ENCODE data around the gene OGA.

OGA gene

GRCh38 chr10:101775273-101776160 is 42.7 kb downstream of the OGA start, which contains the start of gene FGF8:
FGF8 (minus strand) TSS chr10:101776114; CDS start chr10:101775900, 214 bp downstream.
- no peak for DNase-seq (ENCODE audit: low spot score)

GRCh38 chr10:101774589-101775272 is 43.5 kb downstream of the OGA start:
- DNase-seq (ENCODE audit: low spot score) = no peak

- DNase-seq (ENCODE audit: low spot score) = no peak
These were observed 44.2 kb downstream of the OGA start for GRCh38 chr10:101773923-101774588.

- no peak for DNase-seq (ENCODE audit: low spot score)
These were observed 45.1 kb downstream of the OGA start for GRCh38 chr10:101772895-101773761.

GRCh38 chr10:101772017-101772894 is 46.0 kb downstream of the OGA start:
- no peak for DNase-seq (ENCODE audit: low spot score)

- no peak for DNase-seq (ENCODE audit: low spot score)
These were observed 46.9 kb downstream of the OGA start for GRCh38 chr10:101771380-101771779.

GRCh38 chr10:101770331-101771215 is 47.7 kb downstream of the OGA start:
- DNase-seq (ENCODE audit: low spot score) = no peak

GRCh38 chr10:101769541-101770180 is 48.6 kb downstream of the OGA start:
- DNase-seq (ENCODE audit: low spot score) = no peak

- DNase-seq (ENCODE audit: low spot score) = no peak
These were observed 49.5 kb downstream of the OGA start for GRCh38 chr10:101768791-101769170.

- no peak for DNase-seq (ENCODE audit: low spot score)
These were observed 50.1 kb downstream of the OGA start for GRCh38 chr10:101767966-101768790.

- DNase-seq (ENCODE audit: low spot score) = no peak
These were observed 50.7 kb downstream of the OGA start for GRCh38 chr10:101767600-101767945.

GRCh38 chr10:101766753-101767599 is 51.3 kb downstream of the OGA start:
- DNase-seq (ENCODE audit: low spot score) = no peak

- no peak for DNase-seq (ENCODE audit: low spot score)
These were observed 51.9 kb downstream of the OGA start for GRCh38 chr10:101766306-101766705.

- DNase-seq (ENCODE audit: low spot score) = no peak
These were observed 55.0 kb downstream of the OGA start for GRCh38 chr10:101763141-101763846.

- no peak for DNase-seq (ENCODE audit: low spot score)
These were observed 55.5 kb downstream of the OGA start for GRCh38 chr10:101762736-101763135.

GRCh38 chr10:101761226-101761625 is 57.0 kb downstream of the OGA start:
- no peak for DNase-seq (ENCODE audit: low spot score)

- no peak for DNase-seq (ENCODE audit: low spot score)
These were observed 57.7 kb downstream of the OGA start for GRCh38 chr10:101760510-101760909.

Data from putamen (tissue), 1 donor.